Measurements from ENCODE around the gene MOB3A. TPM values are rescaled to one million over a fixed set of nuclear protein-coding genes. Genes with fewer than 3 reads are reported as not detected.

MOB3A gene
- total and polyA plus RNA-seq, 9 of the 15 experiments (the other 6 are each of a cell fraction or from before 2014, with no cell fraction given), result 1.1 to 24.1 (median 6.0) TPM

GRCh38 chr19:2055931-2056836 lies 39.9 kb downstream of the MOB3A start (continued):
- TF ChIP-seq BCOR (IDR thresholded peaks at IDR 0.05) (peak; percentile 49; the same call in 1 of the 2 replicates), BDP1 (IDR thresholded peaks at IDR 0.05; ENCODE audit: insufficient read depth, insufficient read length) (no peak), ZBTB17 (CRISPR knock-in tag; IDR thresholded peaks at IDR 0.05) (peak; percentile 37; the same call in 1 of the 2 replicates), DACH1 (IDR thresholded peaks at IDR 0.05; ENCODE audit: partially characterized antibody) (peak; percentile 89), HNRNPL (IDR thresholded peaks at IDR 0.05; ENCODE audit: low read depth, low read length) (no peak), ATF7 (IDR thresholded peaks at IDR 0.05) (0 out of 2 replicates have a peak, but pooled peaks have one; percentile 17), GTF2B (IDR thresholded peaks at IDR 0.05; ENCODE audit: extremely low read depth, insufficient read length) (peak; percentile 68), FOXJ3 (CRISPR knock-in tag; IDR thresholded peaks at IDR 0.05) (no peak), TEAD4 (IDR thresholded peaks at IDR 0.05; ENCODE audit: low read length) (no peak), TEAD4 (CRISPR knock-in tag; IDR thresholded peaks at IDR 0.05; ENCODE audit: borderline replicate concordance) (no peak), NFXL1 (CRISPR knock-in tag; IDR thresholded peaks at IDR 0.05) (no peak), NUFIP1 (IDR thresholded peaks at IDR 0.05; ENCODE audit: partially characterized antibody) (peak; percentile 66), ZBTB33 (CRISPR knock-in tag; IDR thresholded peaks at IDR 0.05) (no peak), MAZ (CRISPR knock-in tag; conservative IDR thresholded peaks at IDR 0.05 in 1 of 2, IDR thresholded peaks at IDR 0.05 in 1 of 2) (peak in 1 of 2 experiments; percentile 90), SUPT5H (IDR thresholded peaks at IDR 0.05) (peak; percentile 64), CREB5 (CRISPR knock-in tag; IDR thresholded peaks at IDR 0.05) (no peak), ZNF384 (IDR thresholded peaks at IDR 0.05; ENCODE audit: low read depth, low read length) (no peak), KDM5B (IDR thresholded peaks at IDR 0.05; ENCODE audit: insufficient replicate concordance, low read depth, low read length) (peak; percentile 72), NBN (IDR thresholded peaks at IDR 0.05; ENCODE audit: low read depth) (peak; percentile 92), MAX (CRISPR knock-in tag; IDR thresholded peaks at IDR 0.05) (0 out of 2 replicates have a peak, but pooled peaks have one; percentile 5), ETV5 (CRISPR knock-in tag; IDR thresholded peaks at IDR 0.05; ENCODE audit: low read depth) (peak; percentile 62; the same call in 1 of the 2 replicates), FOXP4 (CRISPR knock-in tag; IDR thresholded peaks at IDR 0.05; ENCODE audit: borderline replicate concordance) (no peak)

Data from K562 (cell line).